IMR-90 (cell line): ENCODE data around the gene POLR3E. TPM values are rescaled to one million over a fixed set of nuclear protein-coding genes. Genes with fewer than 3 reads are reported as not detected.

ENCODE experiments used
- ATAC-seq: fragments of 200-7000 bp; cut with Tn5 transposase; 2 replicates; pipeline ENCODE4 v1.9.1; 2020; ENCODE audit warnings: low read depth, mild to moderate bottlenecking, moderate library complexity
- BruUV-seq: library from RNA; stranded (reverse); fragments of 400-500 nt; replicated peaks from 2 replicates; lab custom pipeline; 2021; lab: Mats Ljungman, UMichigan
- CTCF ChIA-PET: fragments of 300-600 bp; formaldehyde crosslinking; extraction: SDS; loops from one replicate; lab custom pipeline; 2021; ENCODE audit warnings: antibody characterized with exemption; lab: Yijun Ruan, JAX
- POLR2A ChIA-PET: fragments of 300-600 bp; sonication (Branson Sonifier 250); formaldehyde crosslinking; loops from one replicate; lab custom pipeline; 2022; ENCODE audit warnings: antibody characterized with exemption; ENCODE audit not compliant: unreplicated experiment; lab: Charles Lee
- DNase-seq: peaks from one replicate; pipeline ENCODE4 v3.0.0; 2013
- H2AFZ ChIP-seq: replicated peaks from 2 replicates; pipeline ENCODE3; 2013; ENCODE audit warnings: low read length, mild to moderate bottlenecking; ENCODE audit not compliant: poor library complexity
- H2AK5ac ChIP-seq: 2 replicates; pipeline ENCODE4 v1.6.1; 2013; ENCODE audit warnings: low read depth, low read length, inconsistent platforms
- H2AK9ac ChIP-seq: replicated peaks from 2 replicates; pipeline ENCODE3; 2013; ENCODE audit warnings: mild to moderate bottlenecking, low read depth, low read length, moderate library complexity; ENCODE audit not compliant: poor library complexity
- H2BK120ac ChIP-seq: 2 replicates; pipeline ENCODE4 v1.6.1; 2013; ENCODE audit warnings: low read depth, low read length, inconsistent platforms
- H2BK15ac ChIP-seq: 3 replicates; pipeline ENCODE4 v1.6.1; 2013; ENCODE audit warnings: low read depth, low read length, inconsistent platforms
- H2BK20ac ChIP-seq: 2 replicates; pipeline ENCODE4 v1.6.1; 2013; ENCODE audit warnings: low read depth, mild to moderate bottlenecking, inconsistent platforms, low read length, moderate library complexity
- H2BK5ac ChIP-seq: 2 replicates; pipeline ENCODE4 v1.6.1; 2013; ENCODE audit warnings: mild to moderate bottlenecking, low read depth, low read length, inconsistent platforms; ENCODE audit not compliant: poor library complexity, severe bottlenecking
- H3K14ac ChIP-seq: replicated peaks from 2 replicates; pipeline ENCODE4 v1.6.1; 2013; ENCODE audit warnings: low read depth, low read length, inconsistent platforms
- H3K18ac ChIP-seq: 2 replicates; pipeline ENCODE4 v1.6.1; 2013; ENCODE audit warnings: low read depth, low read length, control low read depth
- H3K23ac ChIP-seq: 2 replicates; pipeline ENCODE4 v1.6.1; 2013; ENCODE audit warnings: low read depth, low read length, inconsistent platforms
- H3K27ac ChIP-seq: 2 replicates; pipeline ENCODE4 v1.5.1; 2013; ENCODE audit warnings: mild to moderate bottlenecking, control low read depth, low read length; ENCODE audit not compliant: insufficient read depth
- H3K27me3 ChIP-seq: 2 replicates; pipeline ENCODE4 v1.6.1; 2013; ENCODE audit warnings: low read length; ENCODE audit not compliant: control insufficient read depth, insufficient read depth
- H3K36me3 ChIP-seq: 2 replicates; pipeline ENCODE4 v1.6.1; 2013; ENCODE audit warnings: low read length, mixed read lengths; ENCODE audit not compliant: control insufficient read depth, insufficient read depth
- H3K4ac ChIP-seq: 2 replicates; pipeline ENCODE4 v1.6.1; 2013; ENCODE audit warnings: low read depth, low read length, inconsistent platforms
- H3K4me1 ChIP-seq: 2 replicates; pipeline ENCODE4 v1.6.1; 2013; ENCODE audit warnings: low read length, mixed read lengths; ENCODE audit not compliant: control insufficient read depth, insufficient read depth
- H3K4me2 ChIP-seq: 2 replicates; pipeline ENCODE4 v1.6.1; 2013; ENCODE audit warnings: low read depth, mild to moderate bottlenecking, control low read depth, low read length, moderate library complexity
- H3K4me3 ChIP-seq: 2 replicates; pipeline ENCODE4 v1.5.1; 2013; ENCODE audit warnings: low read depth, mild to moderate bottlenecking, control low read depth, low read length, moderate library complexity; ENCODE audit not compliant: insufficient read depth
- H3K56ac ChIP-seq: 2 replicates; pipeline ENCODE4 v1.6.1; 2013; ENCODE audit warnings: low read length, inconsistent platforms; ENCODE audit not compliant: insufficient read depth; ENCODE audit errors: extremely low read depth
- H3K79me1 ChIP-seq, 2 experiments: 2 replicates each; pipeline ENCODE4 v1.6.1; 2013; ENCODE audit warnings: low read length in 2 of 2, inconsistent platforms in 1 of 2, low read depth in 1 of 2
- H3K9ac ChIP-seq: 2 replicates; pipeline ENCODE4 v1.6.1; 2013; ENCODE audit warnings: low read depth, low read length, control low read depth
- H3K9me1 ChIP-seq: 2 replicates; pipeline ENCODE4 v1.6.1; 2013; ENCODE audit warnings: low read length, inconsistent platforms; ENCODE audit not compliant: insufficient read depth
- H3K9me3 ChIP-seq: 2 replicates; pipeline ENCODE4 v1.6.1; 2013; ENCODE audit warnings: low read length; ENCODE audit not compliant: control insufficient read depth, insufficient read depth
- H4K20me1 ChIP-seq: 2 replicates; pipeline ENCODE4 v1.6.1; 2013; ENCODE audit warnings: low read length, inconsistent platforms; ENCODE audit not compliant: insufficient read depth
- H4K5ac ChIP-seq: 2 replicates; pipeline ENCODE4 v1.6.1; 2013; ENCODE audit warnings: mild to moderate bottlenecking, low read depth, low read length, control low read depth
- H4K8ac ChIP-seq, 2 experiments: 2 replicates each; pipeline ENCODE4 v1.6.1; 2013; ENCODE audit warnings: low read depth in 2 of 2, low read length in 2 of 2, control low read depth in 1 of 2, inconsistent platforms in 1 of 2
- H4K91ac ChIP-seq: 2 replicates; pipeline ENCODE4 v1.6.1; 2013; ENCODE audit warnings: low read depth, low read length, inconsistent platforms; ENCODE audit not compliant: insufficient read depth
- BHLHE40 ChIP-seq: fragments of 150-350 bp; IDR thresholded peaks from 2 replicates; pipeline ENCODE4 v1.6.1; 2016; ENCODE audit warnings: mild to moderate bottlenecking, low read depth, low read length
- CEBPB ChIP-seq: IDR thresholded peaks from 2 replicates; pipeline ENCODE4 v1.6.1; 2012; ENCODE audit warnings: low read depth, low read length, improper control_type of control experiment
- MAFK ChIP-seq: IDR thresholded peaks from 2 replicates; pipeline ENCODE4 v1.6.1; 2012; ENCODE audit warnings: low read depth, low read length, improper control_type of control experiment
- NFE2L2 ChIP-seq: fragments of 150-350 bp; IDR thresholded peaks from 2 replicates; pipeline ENCODE4 v1.6.1; 2016; ENCODE audit warnings: low read depth, mild to moderate bottlenecking, low read length
- POLR2A ChIP-seq: IDR thresholded peaks from 2 replicates; pipeline ENCODE4 v1.6.1; 2012; ENCODE audit warnings: mild to moderate bottlenecking, low read depth, low read length
- RAD21 ChIP-seq: IDR thresholded peaks from 2 replicates; pipeline ENCODE4 v1.6.1; 2012; ENCODE audit warnings: low read length, improper control_type of control experiment
- RFX5 ChIP-seq: IDR thresholded peaks from 2 replicates; pipeline ENCODE4 v1.8.0; 2012; ENCODE audit warnings: low read depth, mild to moderate bottlenecking, low read length, moderate library complexity
- WGBS, 2 experiments: methylation state at CpG; one replicate each; pipeline versions ENCODE4 v1.1.5 to v1.1.7; 2013; ENCODE audit warnings: missing lambda C conversion rate in 2 of 2; ENCODE audit not compliant: insufficient read length in 1 of 2; ENCODE audit errors: extremely low coverage in 2 of 2; 5-methylcytosine and 5-hydroxymethylcytosine counted together
- dilution Hi-C: fragments of 300-500 bp; cut with HindIII; formaldehyde crosslinking; loops from one replicate; pipeline ENCODE4 v1.14.3; 2018; ENCODE audit warnings: low sequenced_read_pairs; ENCODE audit not compliant: unreplicated experiment
- in situ Hi-C: fragments of 300-500 bp; cut with MboI; formaldehyde crosslinking; loops from 3 replicates; pipeline ENCODE4 v1.14.3; 2019; ENCODE audit warnings: low sequenced_read_pairs, inconsistent platforms, mixed read lengths
- intact Hi-C: fragments of 100-400 bp; cut with micrococcal nuclease; formaldehyde crosslinking; loops from 2 replicates; pipeline ENCODE4 v1.10.0; 2022
- polyA plus RNA-seq, 3 experiments: library from polyadenylated mRNA; depleted of rRNA; stranded (reverse); fragments of >200 nt; gene quantifications; 2 replicates each; pipeline ENCODE4 v1.2.3, GENCODE V29; 2012; ENCODE audit warnings: low replicate concordance in 1 of 3
- total RNA-seq: library from RNA; depleted of rRNA; stranded (reverse); fragments of >200 nt; gene quantifications from 2 replicates; pipeline ENCODE4 v1.2.3, GENCODE V29; 2012

Gene POLR3E
- total and polyA plus RNA-seq, 2 of the 4 experiments (the other 2 are of a cell fraction): 19.9 to 46.0 TPM

DNA sequence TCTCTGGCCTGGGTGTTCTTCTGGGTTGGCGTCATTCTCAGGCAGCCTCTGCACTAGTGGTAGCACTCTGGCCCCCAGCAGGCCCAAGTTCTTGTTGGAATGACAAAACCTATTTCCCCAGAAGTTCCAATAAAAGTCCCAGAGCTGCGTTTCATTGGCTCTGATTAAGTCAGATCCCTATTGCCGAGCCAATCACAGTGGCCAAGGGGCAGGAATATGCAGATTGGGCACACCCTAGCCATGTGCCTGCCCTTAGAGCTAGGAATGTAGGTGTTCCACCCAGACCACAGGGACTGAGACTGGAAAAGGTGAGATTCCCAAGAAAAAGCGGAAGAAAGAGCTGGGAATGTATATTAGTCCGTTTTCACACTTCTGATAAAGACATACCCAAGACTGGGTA, 44.9 kb upstream of the POLR3E start:
- peaks cover 47% of the 10 kb centered on the region for H3K36me3 ChIP-seq
- H2AK5ac ChIP-seq: no peak overlapping the region
- CTCF ChIA-PET: no interaction called here
- WGBS, 2 experiments: 43% methylated on average over 1 of the region's 5 CpGs; no CpG with 5 or more reads in 1 of the 2 experiments
- H3K14ac ChIP-seq: no peak overlapping the region
- ATAC-seq: no peak
- no peak overlapping the region for H2AK9ac ChIP-seq
- in situ Hi-C loops (no loop called here), dilution Hi-C loops (no loop called here), intact Hi-C loops (no loop called here)
- no peak overlapping the region for H4K5ac ChIP-seq
- peaks cover 3% of the 10 kb centered on the region; the same call in 1 of the 2 replicates for H3K9me3 ChIP-seq
- TF ChIP-seq NFE2L2: no peak
- no peak for TF ChIP-seq RAD21
- no peak for TF ChIP-seq CEBPB
- TF ChIP-seq BHLHE40: no peak
- no peak for TF ChIP-seq MAFK
- TF ChIP-seq RFX5: no peak
- no peak for TF ChIP-seq POLR2A
- no TSS peak for BruUV-seq
- H3K4me2 ChIP-seq: no peak overlapping the region
- no peak overlapping the region for H3K23ac ChIP-seq
- H3K4me3 ChIP-seq: no peak overlapping the region
- no peaks in the 10 kb centered on the region for H3K9me1 ChIP-seq
- H3K18ac ChIP-seq: no peak overlapping the region
- no peaks in the 10 kb centered on the region for H3K27me3 ChIP-seq
- H2BK120ac ChIP-seq: no peak overlapping the region
- H3K9ac ChIP-seq: no peak overlapping the region
- no peak overlapping the region for H4K8ac ChIP-seq
- DNase-seq: no peak
- H4K20me1 ChIP-seq: no peaks in the 10 kb centered on the region
- H2BK15ac ChIP-seq: no peak overlapping the region
- POLR2A ChIA-PET: no interaction called here
- no peak overlapping the region for H4K91ac ChIP-seq
- H2AFZ ChIP-seq: no peak overlapping the region
- no peak overlapping the region for H3K27ac ChIP-seq
- no peak overlapping the region for H2BK5ac ChIP-seq
- H3K79me1 ChIP-seq: no peaks in the 10 kb centered on the region
- H3K4ac ChIP-seq: no peak overlapping the region
- no peak overlapping the region for H3K56ac ChIP-seq
- no peak overlapping the region for H2BK20ac ChIP-seq
- no peaks in the 10 kb centered on the region for H3K4me1 ChIP-seq
